GM12872 (cell line): ENCODE measurements around the gene DNAAF5.

Experiments used
- CTCF ChIP-seq: IDR thresholded peaks from 3 replicates; pipeline ENCODE4 v1.5.1; 2011; ENCODE audit warnings: low read depth, mild to moderate bottlenecking, low read length, moderate library complexity; ENCODE audit not compliant: insufficient read depth

DNAAF5 gene

DNA sequence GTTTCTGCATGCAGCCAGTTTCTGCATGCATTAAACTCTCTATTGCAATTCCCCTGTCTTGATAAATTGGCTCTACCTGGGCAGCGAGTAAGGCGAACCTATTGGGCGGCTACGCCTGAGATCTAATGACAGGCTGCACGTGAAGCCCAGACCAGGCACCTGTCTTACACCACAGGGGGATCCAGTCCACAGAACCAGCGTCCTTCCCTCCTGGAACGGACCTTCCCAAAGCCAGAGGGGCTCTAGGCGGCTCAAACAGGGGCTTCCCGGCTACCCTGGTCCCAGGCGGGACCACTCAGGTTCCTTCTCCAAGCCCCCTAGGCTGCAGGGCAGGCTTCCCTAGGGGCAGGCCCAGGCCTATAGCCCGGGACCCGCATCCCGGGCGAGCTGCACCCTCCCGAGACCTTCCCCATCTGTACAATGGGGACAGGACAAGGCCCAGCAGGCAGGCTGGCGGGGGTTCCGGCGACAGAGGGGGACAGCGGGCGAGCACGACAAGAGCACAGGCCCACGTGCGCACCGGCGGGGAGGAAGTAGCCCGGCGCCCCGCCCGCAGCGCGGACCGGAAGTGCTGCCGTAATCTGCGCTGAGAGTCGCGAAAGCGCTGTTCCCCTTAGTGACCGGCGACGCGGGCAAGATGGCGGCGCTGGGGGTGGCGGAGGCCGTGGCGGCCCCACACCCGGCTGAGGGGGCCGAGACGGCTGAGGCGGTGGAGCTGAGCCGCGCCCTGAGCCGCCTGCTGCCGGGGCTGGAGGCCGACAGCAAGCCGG lies at the start of gene DNAAF5:
Gene DNAAF5 (plus strand): TSS at position 616 of the 770 bp plus-strand sequence. CDS start 22 bp downstream, at position 638.
- TF ChIP-seq CTCF = no peak

- no peak for TF ChIP-seq CTCF
Measured at GRCh38 chr7:676972-677385, 49.5 kb upstream of the DNAAF5 start.

GRCh38 chr7:680411-681127 lies 45.9 kb upstream of the DNAAF5 start:
- TF ChIP-seq CTCF = no peak

- no peak for TF ChIP-seq CTCF
Measured at GRCh38 chr7:681551-682307, 44.8 kb upstream of the DNAAF5 start.

- TF ChIP-seq CTCF = no peak
Measured at GRCh38 chr7:682810-683209, 43.7 kb upstream of the DNAAF5 start.

- TF ChIP-seq CTCF = no peak
Measured at GRCh38 chr7:683526-684205, 42.8 kb upstream of the DNAAF5 start.
